Stomach smooth muscle (tissue), 2 donors: Measurements from ENCODE around the gene CCL24.
"Not testable (repeated sequence)": the region's sequence is repeated elsewhere in the genome, so short reads cannot be mapped to it uniquely, and the experiment has no call there.

Source experiments
- H3K27ac ChIP-seq: one replicate; pipeline ENCODE4 v1.7.0; 2013; ENCODE audit warnings: mild to moderate bottlenecking, low read length, inconsistent platforms
- H3K27me3 ChIP-seq, 2 donors: one replicate each; pipeline ENCODE4 v1.7.0; 2013; ENCODE audit warnings: low read length in 2 of 2; ENCODE audit not compliant: insufficient read depth in 2 of 2, control insufficient read depth in 1 of 2
- H3K36me3 ChIP-seq, 2 donors: one replicate each; pipeline ENCODE4 v1.7.0; 2013; ENCODE audit warnings: low read length in 2 of 2; ENCODE audit not compliant: control insufficient read depth in 2 of 2, insufficient read depth in 2 of 2
- H3K4me1 ChIP-seq: one replicate; pipeline ENCODE4 v1.7.0; 2013; ENCODE audit warnings: low read length; ENCODE audit not compliant: control insufficient read depth, insufficient read depth
- H3K4me3 ChIP-seq, 2 donors: one replicate each; pipeline ENCODE4 v1.7.0; 2013; ENCODE audit warnings: low read length in 2 of 2
- H3K9ac ChIP-seq, 2 donors: one replicate each; pipeline ENCODE4 v1.7.0; 2013; ENCODE audit warnings: low read length in 2 of 2, mild to moderate bottlenecking in 1 of 2
- H3K9me3 ChIP-seq, 2 donors: one replicate each; pipeline ENCODE4 v1.7.0; 2013; ENCODE audit warnings: low read length in 2 of 2; ENCODE audit not compliant: control insufficient read depth in 2 of 2
- donor health status: healthy.
- donor health status: Pancreatic carcinoma.

CCL24 gene

DNA sequence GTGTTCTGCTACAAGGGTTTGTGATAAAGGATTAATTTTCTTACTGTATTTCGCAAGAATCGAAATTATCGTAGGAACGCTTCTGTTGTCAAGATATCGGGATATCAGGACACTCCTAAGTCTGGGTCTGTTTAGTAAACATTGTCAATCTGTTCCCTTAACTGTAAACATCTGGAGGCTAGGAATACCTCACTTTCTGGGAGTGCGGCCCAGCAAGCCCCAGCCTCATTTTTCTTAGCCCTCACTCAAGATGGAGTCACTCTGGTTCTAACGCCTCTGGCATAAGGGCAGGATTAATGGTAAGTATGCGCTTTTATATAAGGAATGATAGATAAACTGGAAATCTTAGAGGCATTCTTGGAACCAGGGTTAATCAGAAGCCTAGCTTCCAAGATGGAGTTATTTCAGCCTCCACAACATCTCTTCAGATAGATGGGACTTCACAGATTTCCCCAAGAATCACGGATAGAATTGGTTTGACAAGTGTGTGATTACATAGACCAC lies 30.1 kb upstream of the CCL24 start:
- Histone ChIP-seq H3K9me3 (no peaks in the 10 kb centered on the region), H3K27ac (no peak overlapping the region), H3K36me3 (no peaks in the 10 kb centered on the region), H3K27me3 (no peaks in the 10 kb centered on the region), H3K9ac (no peak overlapping the region), H3K4me1 (peaks cover 7% of the 10 kb centered on the region), H3K4me3 (no peak overlapping the region)

DNA sequence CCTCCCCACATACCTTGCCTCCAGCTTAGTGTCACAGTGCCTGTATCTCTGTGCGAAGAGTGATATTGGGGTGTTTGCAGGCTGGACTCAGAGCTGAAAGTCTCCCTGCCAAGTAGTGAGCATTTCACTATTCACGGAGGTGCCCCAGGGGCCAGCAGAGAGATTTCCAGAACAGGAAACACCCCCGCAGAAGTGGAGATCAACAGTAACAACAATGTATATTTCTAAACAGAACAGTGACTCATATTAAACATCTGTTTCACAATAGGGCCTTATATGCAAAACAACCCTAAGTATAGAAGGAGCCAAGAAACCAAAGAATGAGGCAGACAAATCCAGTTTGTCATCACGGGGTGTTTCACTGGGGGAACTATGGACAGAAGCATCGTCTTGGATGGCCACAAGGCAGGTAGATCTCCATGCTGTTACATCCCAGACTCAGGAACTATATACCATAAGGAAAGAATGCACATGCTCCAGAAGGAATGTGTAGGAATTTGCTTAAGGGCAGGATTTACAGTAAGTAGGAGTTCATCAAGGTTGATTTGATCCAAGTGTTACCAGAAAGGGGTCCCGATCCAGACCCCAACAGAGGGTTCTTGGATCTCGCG lies 29.3 kb upstream of the CCL24 start:
- H3K4me1 ChIP-seq: peaks cover 7% of the 10 kb centered on the region
- H3K4me3 ChIP-seq: no peak overlapping the region
- no peaks in the 10 kb centered on the region for H3K9me3 ChIP-seq
- peak overlapping the region in 1 of 2 donors; percentile 13 for H3K9ac ChIP-seq
- H3K27ac ChIP-seq: no peak overlapping the region
- H3K36me3 ChIP-seq: no peaks in the 10 kb centered on the region
- H3K27me3 ChIP-seq: no peaks in the 10 kb centered on the region

DNA sequence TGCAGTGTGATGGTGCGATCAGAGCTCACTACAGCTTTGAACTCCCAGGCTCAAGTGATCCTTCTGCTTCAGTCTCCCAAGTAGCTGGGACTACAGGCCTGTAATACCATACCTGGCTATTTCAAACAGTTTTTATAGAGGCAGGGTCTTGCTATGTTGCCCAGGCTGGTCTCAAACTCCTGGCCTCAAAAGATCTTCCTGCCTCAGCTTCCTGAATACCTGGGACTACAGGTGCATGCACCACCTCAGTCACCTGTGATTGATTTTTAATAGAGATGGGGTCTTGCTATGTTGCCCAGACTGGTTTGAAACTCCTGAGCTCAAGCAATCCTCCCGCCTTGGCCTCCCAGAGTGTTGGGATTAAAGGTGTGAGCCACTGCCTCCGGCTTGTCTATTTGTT lies 26.4 kb upstream of the CCL24 start:
- Histone ChIP-seq H3K9me3 (no peaks in the 10 kb centered on the region), H3K36me3 (no peaks in the 10 kb centered on the region), H3K4me1 (peaks cover 9% of the 10 kb centered on the region), H3K4me3 (no peak overlapping the region), H3K27ac (no peak overlapping the region), H3K27me3 (peaks cover 0 to 3% of the 10 kb centered on the region in 2 donors), H3K9ac (no peak overlapping the region)

DNA sequence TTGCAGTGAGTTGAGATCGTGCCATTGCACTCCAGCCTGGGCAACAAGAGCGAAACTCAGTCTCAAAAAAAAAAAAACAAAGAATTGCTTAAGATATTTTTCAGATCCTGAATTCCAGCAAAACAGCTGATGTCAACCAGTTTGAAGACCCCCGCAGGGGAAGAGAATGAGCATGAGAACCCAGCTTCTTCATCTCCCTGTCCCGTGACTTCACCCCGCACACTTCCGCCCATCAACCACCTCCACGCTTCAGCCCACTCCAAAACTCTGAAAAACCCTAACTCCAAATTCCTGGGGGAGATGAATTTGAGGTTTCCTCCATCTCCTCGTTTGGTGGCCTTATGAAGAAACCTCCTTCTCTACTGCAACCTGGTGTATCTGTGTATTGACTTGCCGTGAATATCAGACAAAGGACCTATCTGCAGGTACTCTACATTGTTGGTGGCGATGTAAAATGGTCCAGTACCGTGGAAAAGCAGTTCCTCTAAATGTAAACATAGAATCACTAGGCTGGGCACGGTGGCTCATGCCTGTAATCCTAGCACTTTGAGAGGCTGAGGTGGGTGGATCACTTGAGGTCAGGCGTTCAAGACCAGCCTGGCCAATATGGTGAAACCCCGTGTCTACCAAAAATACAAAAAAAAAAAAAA lies 24.8 kb upstream of the CCL24 start:
- not testable (repeated sequence) for H3K4me1 ChIP-seq, H3K9me3 ChIP-seq, H3K27ac ChIP-seq, H3K27me3 ChIP-seq, H3K4me3 ChIP-seq, H3K9ac ChIP-seq, H3K36me3 ChIP-seq

DNA sequence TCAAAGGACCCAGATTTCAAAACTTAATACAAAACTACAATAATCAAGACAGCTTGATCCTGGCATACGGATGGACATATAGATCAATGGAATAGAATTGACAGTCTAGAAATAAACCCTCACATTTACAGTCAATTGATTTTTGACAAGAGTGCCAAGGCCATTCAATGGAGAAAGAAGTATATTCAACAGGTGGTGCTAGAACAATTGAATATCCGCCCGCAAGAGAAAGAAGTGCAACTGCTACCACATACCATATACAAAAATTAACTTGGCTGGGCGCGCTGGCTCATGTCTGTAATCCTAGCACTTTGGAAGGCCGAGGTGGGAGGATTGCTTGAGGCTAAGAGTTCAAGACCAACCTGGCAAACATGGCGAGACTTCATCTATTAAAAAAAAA lies 23.2 kb upstream of the CCL24 start:
- Histone ChIP-seq H3K4me3 (no peak overlapping the region), H3K27ac (no peak overlapping the region), H3K9ac (no peak overlapping the region), H3K4me1 (peaks cover 2% of the 10 kb centered on the region), H3K9me3 (no peaks in the 10 kb centered on the region), H3K36me3 (no peaks in the 10 kb centered on the region), H3K27me3 (peaks cover 0 to 3% of the 10 kb centered on the region in 2 donors)

DNA sequence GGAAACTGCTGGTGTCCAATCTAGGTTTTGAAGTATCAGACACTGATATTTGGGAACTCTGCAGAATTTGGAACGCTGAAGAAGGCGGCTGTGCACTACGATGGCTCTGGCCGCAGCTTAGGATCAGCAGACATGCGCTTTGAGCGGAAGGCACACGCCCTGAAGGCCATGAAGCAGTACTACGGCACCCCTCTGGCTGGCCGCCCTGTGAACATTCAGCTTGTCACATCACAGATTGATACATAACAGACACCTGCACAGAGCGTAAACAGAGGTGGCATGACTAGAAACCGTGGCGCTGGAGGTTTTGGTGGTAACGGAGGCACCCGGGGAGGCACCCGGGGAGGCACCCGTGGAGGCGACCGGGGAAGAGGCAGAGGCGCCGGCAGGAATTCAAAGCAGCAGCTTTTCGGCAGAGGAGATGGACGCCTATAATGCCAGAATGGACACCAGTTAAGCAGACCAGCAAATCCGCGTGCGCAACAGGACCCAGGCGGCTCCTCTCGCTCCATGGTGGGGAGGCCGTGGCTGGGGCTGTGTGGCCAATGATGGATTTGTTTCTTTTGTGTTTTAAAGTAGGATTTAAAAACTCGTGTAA lies 22.2 kb upstream of the CCL24 start:
- no peaks in the 10 kb centered on the region for H3K36me3 ChIP-seq
- peaks cover 2% of the 10 kb centered on the region for H3K4me1 ChIP-seq
- no peak overlapping the region for H3K9ac ChIP-seq
- no peaks in the 10 kb centered on the region for H3K9me3 ChIP-seq
- no peak overlapping the region for H3K27ac ChIP-seq
- H3K4me3 ChIP-seq: no peak overlapping the region
- H3K27me3 ChIP-seq: peaks cover 0 to 3% of the 10 kb centered on the region in 2 donors

- H3K27me3 ChIP-seq, H3K9me3 ChIP-seq, H3K36me3 ChIP-seq, H3K4me3 ChIP-seq, H3K9ac ChIP-seq, H3K4me1 ChIP-seq, H3K27ac ChIP-seq: not testable (repeated sequence)
Observed at GRCh38 chr7:75833662-75834061, 20.1 kb upstream of the CCL24 start.

DNA sequence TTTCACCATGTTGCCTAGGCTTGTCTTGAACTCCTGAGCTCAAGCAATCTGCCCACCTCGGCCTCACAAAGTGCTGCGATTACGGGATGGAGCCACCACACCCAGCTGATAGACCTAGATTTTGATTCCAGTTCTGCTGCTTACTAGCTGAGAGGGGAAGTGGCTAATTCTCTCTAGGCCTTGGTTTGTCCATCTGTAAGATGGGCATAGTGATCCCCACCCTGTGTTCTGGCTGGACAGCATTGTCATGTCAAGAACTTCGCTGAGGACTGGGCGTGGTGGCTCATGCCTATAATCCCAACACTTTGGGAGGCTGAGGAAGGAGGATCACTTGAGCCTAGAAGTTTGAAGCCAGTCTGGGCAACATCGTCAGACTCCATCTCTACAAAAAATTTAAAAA lies 17.4 kb upstream of the CCL24 start:
- peaks cover 2% of the 10 kb centered on the region for H3K4me1 ChIP-seq
- H3K9ac ChIP-seq: no peak overlapping the region
- no peak overlapping the region for H3K4me3 ChIP-seq
- no peaks in the 10 kb centered on the region for H3K9me3 ChIP-seq
- peaks cover 0 to 3% of the 10 kb centered on the region in 2 donors for H3K27me3 ChIP-seq
- no peaks in the 10 kb centered on the region for H3K36me3 ChIP-seq
- H3K27ac ChIP-seq: no peak overlapping the region

DNA sequence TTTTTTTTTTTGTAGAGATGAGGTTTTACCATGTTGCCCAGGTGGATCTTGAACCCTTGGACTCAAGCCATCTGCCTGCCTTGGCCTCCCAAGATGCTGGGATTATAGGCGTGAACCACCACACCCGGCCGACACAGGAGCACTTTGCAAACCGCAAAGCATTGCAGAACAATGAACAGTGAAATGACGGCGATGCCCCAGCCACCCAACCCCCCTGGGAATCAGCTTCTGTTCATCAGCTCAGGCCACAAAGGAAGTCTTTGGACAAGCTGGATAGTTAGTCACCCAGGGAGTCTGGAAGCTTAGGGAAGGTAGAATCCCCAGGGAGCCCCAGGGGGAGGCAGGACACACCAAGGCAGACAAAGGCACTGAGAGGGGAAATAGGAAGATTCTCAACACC lies 16.1 kb upstream of the CCL24 start:
- not testable (repeated sequence) for H3K9ac ChIP-seq, H3K4me1 ChIP-seq, H3K9me3 ChIP-seq, H3K27ac ChIP-seq, H3K4me3 ChIP-seq, H3K36me3 ChIP-seq, H3K27me3 ChIP-seq

- H3K9me3 ChIP-seq: no peaks in the 10 kb centered on the region
- H3K9ac ChIP-seq: no peak overlapping the region
- no peaks in the 10 kb centered on the region for H3K27me3 ChIP-seq
- H3K4me3 ChIP-seq: no peak overlapping the region
- no peaks in the 10 kb centered on the region for H3K4me1 ChIP-seq
- no peaks in the 10 kb centered on the region for H3K36me3 ChIP-seq
- no peak overlapping the region for H3K27ac ChIP-seq
Observed at GRCh38 chr7:75823198-75823910, 9.7 kb upstream of the CCL24 start.
